HCT116 (cell line): Measurements from ENCODE around the gene TMEM256. TPM values are rescaled to one million over a fixed set of nuclear protein-coding genes. Genes with fewer than 3 reads are reported as not detected.

Source experiments
- ATAC-seq: fragments of 200-7000 bp; cut with Tn5 transposase; 2 replicates; pipeline ENCODE4 v1.9.1; 2020; ENCODE audit warnings: mild to moderate bottlenecking, moderate library complexity
- BruUV-seq: library from RNA; stranded (reverse); fragments of 400-500 nt; replicated peaks from 2 replicates; lab custom pipeline; 2021; lab: Mats Ljungman, UMichigan
- CTCF ChIA-PET: fragments of 300-600 bp; sonication (Branson Sonifier 250); formaldehyde crosslinking; loops from one replicate; lab custom pipeline; 2021; ENCODE audit warnings: antibody characterized with exemption; lab: Charles Lee
- POLR2A ChIA-PET: fragments of 300-600, 350-600 bp; sonication (Branson Sonifier 250); formaldehyde crosslinking; loops from one replicate; lab custom pipeline; 2021; ENCODE audit warnings: antibody characterized with exemption; lab: Charles Lee
- RAD21 ChIA-PET, 2 experiments: fragments of 300-600 bp; sonication (Branson Sonifier 250); formaldehyde crosslinking; loops; one replicate each; lab custom pipeline; 2023; ENCODE audit warnings: low total read pairs in 2 of 2; ENCODE audit not compliant: uncharacterized antibody in 2 of 2, unreplicated experiment in 2 of 2, low non-redundant PET in 1 of 2; lab: Charles Lee
- DNase-seq: peaks from one replicate; pipeline ENCODE4 v3.0.0-alpha.2; 2010; ENCODE audit warnings: low read depth, low spot score
- H2AFZ ChIP-seq: fragments of 200-600 bp; shearing (Covaris generic), sonication (generic); 2 replicates; pipeline ENCODE4 v1.6.1; 2017; ENCODE audit warnings: low read depth, mixed run types, mixed read lengths, antibody characterized with exemption, low read length; ENCODE audit not compliant: poor library complexity, severe bottlenecking
- H3K27ac ChIP-seq: 2 replicates; pipeline ENCODE4 v1.5.1; 2012; ENCODE audit warnings: low read depth, low read length
- H3K27me3 ChIP-seq: fragments of 200-600 bp; sonication (generic); 2 replicates; pipeline ENCODE4 v1.6.1; 2016; ENCODE audit warnings: mixed run types, low read length, mixed read lengths; ENCODE audit not compliant: insufficient read depth
- H3K36me3 ChIP-seq, 2 experiments: fragments of 200-500 bp in 1 of 2; fragments of 200-600 bp in 1 of 2; sonication (Bioruptor generic) in 1 of 2; sonication (generic) in 1 of 2; 2 replicates each; pipeline versions ENCODE4 v1.5.1 to v1.6.1; 2014 to 2016; ENCODE audit warnings: low read length in 2 of 2, inconsistent platforms in 1 of 2, mixed read lengths in 1 of 2, mixed run types in 1 of 2; ENCODE audit not compliant: insufficient read depth in 2 of 2, control insufficient read depth in 1 of 2
- H3K4me1 ChIP-seq, 2 experiments: fragments of 200-600 bp in 1 of 2; sonication (generic) in 1 of 2; 2 replicates each; pipeline versions ENCODE4 v1.5.1 to v1.6.1; 2012 to 2017; ENCODE audit warnings: low read length in 2 of 2, inconsistent platforms in 1 of 2, mild to moderate bottlenecking in 1 of 2, mixed read lengths in 1 of 2, mixed run types in 1 of 2, moderate library complexity in 1 of 2; ENCODE audit not compliant: insufficient read depth in 2 of 2, control insufficient read depth in 1 of 2
- H3K4me2 ChIP-seq: fragments of 200-600 bp; sonication (generic); 2 replicates; pipeline ENCODE4 v1.6.1; 2017; ENCODE audit warnings: mixed run types, low read length, mixed read lengths
- H3K4me3 ChIP-seq, 2 experiments: fragments of 200-600 bp in 1 of 2; sonication (generic) in 1 of 2; replicated peaks in 1 of 2; 2 replicates each; pipeline ENCODE4 v1.5.1; 2011 to 2016; ENCODE audit warnings: low read length in 2 of 2, control low read depth in 1 of 2, low read depth in 1 of 2, mild to moderate bottlenecking in 1 of 2, mixed read lengths in 1 of 2, mixed run types in 1 of 2
- H3K79me2 ChIP-seq: fragments of 200-600 bp; sonication (generic); 2 replicates; pipeline ENCODE4 v1.6.1; 2017; ENCODE audit warnings: mild to moderate bottlenecking, mixed run types, low read length, moderate library complexity, mixed read lengths; ENCODE audit not compliant: insufficient read depth
- H3K9ac ChIP-seq: fragments of 200-600 bp; sonication (generic); 2 replicates; pipeline ENCODE4 v1.6.1; 2016; ENCODE audit warnings: low read length, mixed read lengths
- H3K9me2 ChIP-seq: fragments of 200-600 bp; sonication (generic), shearing (Covaris generic); 2 replicates; pipeline ENCODE4 v1.6.1; 2017; ENCODE audit warnings: mixed run types, mild to moderate bottlenecking, moderate library complexity; ENCODE audit not compliant: insufficient read depth
- H3K9me3 ChIP-seq, 2 experiments: fragments of 200-500 bp in 1 of 2; fragments of 200-600 bp in 1 of 2; sonication (Bioruptor generic) in 1 of 2; sonication (generic) in 1 of 2; 2 replicates each; pipeline ENCODE4 v1.6.1; 2014 to 2017; ENCODE audit warnings: low read length in 2 of 2, mixed read lengths in 2 of 2, inconsistent platforms in 1 of 2, low read depth in 1 of 2, mild to moderate bottlenecking in 1 of 2, mixed run types in 1 of 2, moderate library complexity in 1 of 2; ENCODE audit not compliant: control insufficient read depth in 1 of 2, insufficient read depth in 1 of 2
- H4K20me1 ChIP-seq: fragments of 200-600 bp; sonication (generic), shearing (Covaris generic); 2 replicates; pipeline ENCODE4 v1.6.1; 2017; ENCODE audit warnings: mixed run types, mild to moderate bottlenecking, moderate library complexity; ENCODE audit not compliant: insufficient read depth
- ATF3 ChIP-seq: IDR thresholded peaks from 2 replicates; pipeline ENCODE4 v1.6.1; 2012
- CEBPB ChIP-seq: IDR thresholded peaks from 2 replicates; pipeline ENCODE4 v1.6.1; 2012; ENCODE audit warnings: low read depth
- CTCF ChIP-seq, 3 experiments: fragments of 200-600 bp in 1 of 3; sonication (generic) in 1 of 3; IDR thresholded peaks in 2 of 3; conservative IDR thresholded peaks in 1 of 3; 2 replicates each; pipeline ENCODE4 v1.5.1; 2012 to 2017; ENCODE audit warnings: low read depth in 2 of 3, low read length in 2 of 3, antibody characterized with exemption in 1 of 3, borderline replicate concordance in 1 of 3, control low read depth in 1 of 3, mild to moderate bottlenecking in 1 of 3, mixed read lengths in 1 of 3, mixed run types in 1 of 3, moderate library complexity in 1 of 3; ENCODE audit not compliant: insufficient read depth in 1 of 3
- EGR1 ChIP-seq: IDR thresholded peaks from 2 replicates; pipeline ENCODE4 v1.6.1; 2012; ENCODE audit warnings: low read depth
- ELF1 ChIP-seq: IDR thresholded peaks from 2 replicates; pipeline ENCODE4 v1.6.1; 2012; ENCODE audit warnings: low read depth, borderline replicate concordance
- EZH2phosphoT487 ChIP-seq: fragments of 200-600 bp; IDR thresholded peaks from 2 replicates; pipeline ENCODE4 v1.6.1; 2018; ENCODE audit warnings: antibody characterized with exemption, borderline replicate concordance
- FOSL1 ChIP-seq: IDR thresholded peaks from 2 replicates; pipeline ENCODE4 v1.6.1; 2012; ENCODE audit warnings: low read depth
- JUND ChIP-seq: IDR thresholded peaks from 2 replicates; pipeline ENCODE4 v1.6.1; 2012
- MAX ChIP-seq: IDR thresholded peaks from 2 replicates; pipeline ENCODE4 v1.6.1; 2012
- POLR2A ChIP-seq: IDR thresholded peaks from 2 replicates; pipeline ENCODE4 v1.7.0; 2011; ENCODE audit warnings: borderline replicate concordance; ENCODE audit not compliant: insufficient read depth, insufficient read length; ENCODE audit errors: extremely low read depth
- POLR2AphosphoS5 ChIP-seq: IDR thresholded peaks from 2 replicates; pipeline ENCODE4 v1.6.1; 2011; ENCODE audit warnings: mild to moderate bottlenecking, low read depth, low read length, moderate library complexity
- REST ChIP-seq: IDR thresholded peaks from 2 replicates; pipeline ENCODE4 v1.6.1; 2012; ENCODE audit warnings: low read depth
- SIN3A ChIP-seq: IDR thresholded peaks from 2 replicates; pipeline ENCODE4 v1.6.1; 2012; ENCODE audit warnings: low read depth
- SRF ChIP-seq: IDR thresholded peaks from 2 replicates; pipeline ENCODE4 v1.6.1; 2012; ENCODE audit warnings: low read depth
- TCF7L2 ChIP-seq: IDR thresholded peaks from 2 replicates; pipeline ENCODE4 v1.7.0; 2011; ENCODE audit warnings: borderline replicate concordance, inconsistent platforms; ENCODE audit not compliant: insufficient read depth, insufficient read length; ENCODE audit errors: extremely low read depth
- YY1 ChIP-seq: IDR thresholded peaks from 2 replicates; pipeline ENCODE4 v1.6.1; 2011; ENCODE audit warnings: low read length, low read depth, moderate library complexity, mild to moderate bottlenecking; ENCODE audit not compliant: insufficient replicate concordance; ENCODE audit errors: extremely low read depth
- ZFX ChIP-seq: fragments of 450-650 bp; IDR thresholded peaks from 2 replicates; pipeline ENCODE4 v1.6.1; 2017
- intact Hi-C: fragments of 100-400 bp; cut with micrococcal nuclease; formaldehyde crosslinking; loops from 2 replicates; pipeline ENCODE4 v1.10.0; 2022
- total RNA-seq: library from RNA; stranded (reverse); gene quantifications from one replicate; pipeline ENCODE4 v1.2.1, GENCODE V29; 2021; ENCODE audit not compliant: unreplicated experiment

The TMEM256 gene
- total RNA-seq, 1 experiment from 2014 or later = 110 TPM

DNA sequence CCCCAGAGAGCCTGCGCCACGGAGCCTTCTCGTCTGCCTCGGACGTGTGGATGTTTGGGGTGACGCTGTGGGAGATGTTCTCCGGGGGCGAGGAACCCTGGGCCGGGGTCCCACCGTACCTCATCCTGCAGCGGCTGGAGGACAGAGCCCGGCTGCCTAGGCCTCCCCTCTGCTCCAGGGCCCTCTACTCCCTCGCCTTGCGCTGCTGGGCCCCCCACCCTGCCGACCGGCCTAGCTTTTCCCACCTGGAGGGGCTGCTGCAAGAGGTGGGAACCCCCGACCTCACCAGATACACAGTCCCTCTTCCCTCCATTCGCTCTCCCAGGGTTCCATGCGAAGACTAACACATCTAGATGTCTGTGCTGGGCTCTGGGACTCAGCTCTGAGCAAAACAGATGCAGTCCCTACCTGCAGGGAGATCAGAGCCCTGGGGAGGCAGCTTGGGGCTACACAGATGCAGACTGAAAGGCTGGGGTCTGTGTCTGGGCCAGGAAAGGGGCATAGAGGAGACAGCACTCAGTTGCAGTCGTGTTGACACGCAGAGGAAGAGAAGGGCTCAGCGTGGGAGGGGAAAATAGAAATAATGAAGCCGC is 19.3 kb downstream of the TMEM256 start:
- no peak overlapping the region for H3K27ac ChIP-seq
- TF ChIP-seq FOSL1 = no peak
- no peak for TF ChIP-seq CTCF (IDR thresholded peaks at IDR 0.05 in 2 of 3, conservative IDR thresholded peaks at IDR 0.05 in 1 of 3; ENCODE audit: borderline replicate concordance in 1 of 3, insufficient read depth in 1 of 3, low read depth in 2 of 3, low read length in 2 of 3)
- TF ChIP-seq POLR2A = no peak
- TF ChIP-seq SRF = no peak
- TF ChIP-seq MAX = no peak
- TF ChIP-seq SIN3A = no peak
- no peak for TF ChIP-seq ELF1
- TF ChIP-seq EZH2phosphoT487 = no peak
- no peak for TF ChIP-seq ATF3
- no peak for TF ChIP-seq REST
- TF ChIP-seq YY1 = no peak
- no peak for TF ChIP-seq POLR2AphosphoS5
- no peak for TF ChIP-seq CEBPB
- no peak for TF ChIP-seq ZFX
- no peak for TF ChIP-seq JUND
- TF ChIP-seq TCF7L2 = no peak
- TF ChIP-seq EGR1 = no peak
- no peak for ATAC-seq
- DNase-seq = no peak
- no peak overlapping the region for H3K4me2 ChIP-seq
- POLR2A ChIA-PET = interaction anchor here (1.6 kb wide), 1 partner anchor 8 kb away, joined by 3 read pairs; no protein-coding TSS in a partner anchor
- RAD21 ChIA-PET = no interaction called here
- no peaks in the 10 kb centered on the region for H3K27me3 ChIP-seq
- no peaks in the 10 kb centered on the region for H3K9me2 ChIP-seq
- peaks cover 8% of the 10 kb centered on the region; the same call in 1 of the 2 replicates for H3K79me2 ChIP-seq
- H3K4me1 ChIP-seq = peaks cover 8 to 26% of the 10 kb centered on the region in 2 experiments; a peak in 3 of 4 replicates
- H4K20me1 ChIP-seq = no peaks in the 10 kb centered on the region
- no peak overlapping the region for H3K4me3 ChIP-seq
- H3K9me3 ChIP-seq = 0 out of 4 replicates have a peak, but pooled peaks cover 0 to 2% of the 10 kb centered on the region in 2 experiments
- no TSS peak for BruUV-seq
- H2AFZ ChIP-seq = no peak overlapping the region
- peaks cover 3 to 18% of the 10 kb centered on the region in 2 experiments; a peak in 2 of 4 replicates for H3K36me3 ChIP-seq
- intact Hi-C loops = no loop called here
- H3K9ac ChIP-seq = no peak overlapping the region
- CTCF ChIA-PET = no interaction called here
